SH-SY5Y (cell line): ENCODE data around the gene MYT1.

ENCODE experiments used
- GATA2 ChIP-seq: IDR thresholded peaks from 2 replicates; pipeline ENCODE4 v1.6.1; 2011; ENCODE audit warnings: mild to moderate bottlenecking, low read depth, low read length
- GATA3 ChIP-seq: IDR thresholded peaks from 2 replicates; pipeline ENCODE4 v1.6.1; 2011; ENCODE audit warnings: low read depth, mild to moderate bottlenecking, low read length, moderate library complexity

MYT1 gene

DNA sequence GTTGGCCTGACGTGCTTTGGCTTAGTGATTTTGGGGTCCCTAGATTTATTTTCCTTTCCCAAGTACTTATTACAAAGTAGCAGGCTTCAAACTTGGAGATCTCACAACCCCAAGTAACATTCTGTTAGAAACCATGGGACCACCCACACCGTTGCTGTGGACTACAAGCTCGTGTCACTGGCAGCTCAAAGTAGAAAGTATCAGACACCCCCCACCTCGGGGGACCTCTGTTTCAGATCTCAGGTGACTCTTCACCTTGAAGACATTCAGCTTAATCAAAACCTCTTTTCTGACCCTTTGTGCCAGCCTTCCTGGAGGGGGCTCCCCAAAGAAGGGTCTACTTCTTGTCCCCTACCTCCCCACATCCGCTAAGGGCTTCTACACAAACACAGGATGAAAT is 15.7 kb upstream of the MYT1 start:
- TF ChIP-seq GATA2 (no peak), GATA3 (no peak)

GRCh38 chr20:64149141-64149540 is 15.1 kb upstream of the MYT1 start:
- TF ChIP-seq GATA3 (no peak), GATA2 (no peak)

DNA sequence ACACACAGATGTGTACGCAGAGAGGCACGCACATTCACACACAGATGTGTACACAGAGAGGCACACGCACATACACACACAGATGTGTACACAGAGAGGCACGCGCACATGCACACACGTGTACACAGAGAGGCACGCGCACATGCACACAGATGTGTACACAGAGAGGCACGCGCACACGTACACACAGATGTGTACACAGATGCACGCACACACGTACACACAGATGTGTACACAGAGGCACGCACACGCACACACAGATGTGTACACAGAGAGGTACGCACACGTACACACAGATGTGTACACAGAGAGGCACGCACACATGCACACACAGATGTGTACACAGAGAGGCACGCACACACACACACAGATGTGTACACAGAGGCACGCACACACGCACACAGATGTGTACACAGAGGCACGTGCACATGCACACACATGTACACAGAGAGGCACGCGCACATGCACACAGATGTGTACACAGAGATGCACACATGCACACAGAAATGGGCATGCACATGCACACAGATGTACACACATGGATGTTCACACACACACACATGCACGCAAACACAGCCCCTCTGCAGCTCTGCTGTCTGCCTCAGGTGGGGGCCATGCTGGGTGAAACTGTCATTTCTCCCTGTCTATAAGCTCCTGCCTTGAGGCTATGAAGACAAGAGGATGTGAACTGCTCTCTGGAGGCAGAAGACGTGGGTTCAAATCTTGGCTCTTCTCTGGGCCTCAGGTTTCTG is 14.3 kb upstream of the MYT1 start:
- TF ChIP-seq GATA2: no peak

DNA sequence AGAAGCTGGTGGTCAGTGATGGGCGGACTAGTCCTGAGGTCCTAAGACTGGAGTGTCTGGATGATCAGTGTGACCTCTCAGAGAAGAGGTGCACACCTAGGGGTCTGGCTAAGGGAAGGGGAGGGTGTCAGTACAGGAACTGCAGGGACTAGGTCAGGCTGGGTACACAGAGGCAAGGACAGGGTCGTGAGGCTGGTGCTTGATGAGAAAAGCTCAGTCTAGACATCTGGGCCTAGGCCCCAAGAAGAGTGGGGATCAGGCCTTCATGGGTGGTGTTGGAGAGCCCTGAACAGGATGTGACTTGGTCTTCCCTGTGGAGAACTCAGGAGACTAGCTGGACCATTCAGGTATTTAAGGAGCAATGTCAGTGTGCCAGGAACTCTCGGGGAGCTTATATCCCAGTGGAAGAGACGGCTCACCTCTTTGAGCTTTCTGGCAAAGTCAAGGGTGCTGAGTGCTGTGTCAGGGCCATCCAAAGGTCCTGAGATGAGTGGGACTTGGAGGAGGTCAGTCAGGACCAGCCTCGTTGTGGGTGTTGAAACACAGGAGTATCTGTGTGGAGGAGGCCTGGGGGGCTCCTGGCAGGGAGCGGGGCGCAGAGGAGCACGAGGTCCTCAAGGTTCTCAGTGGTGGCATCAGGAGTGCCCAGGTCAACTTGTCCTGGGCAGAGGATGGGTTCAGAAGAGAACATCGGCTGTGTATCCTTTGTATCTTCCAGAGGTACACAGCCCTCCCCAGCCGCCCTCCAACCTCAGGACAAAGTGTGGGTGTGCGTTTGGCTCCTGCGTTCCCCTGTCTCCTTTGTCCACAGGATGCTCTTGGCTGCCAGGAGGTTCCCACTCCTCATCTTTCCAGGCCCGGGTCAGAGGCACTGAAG is 13.3 kb upstream of the MYT1 start:
- no peak for TF ChIP-seq GATA3
- TF ChIP-seq GATA2: no peak

DNA sequence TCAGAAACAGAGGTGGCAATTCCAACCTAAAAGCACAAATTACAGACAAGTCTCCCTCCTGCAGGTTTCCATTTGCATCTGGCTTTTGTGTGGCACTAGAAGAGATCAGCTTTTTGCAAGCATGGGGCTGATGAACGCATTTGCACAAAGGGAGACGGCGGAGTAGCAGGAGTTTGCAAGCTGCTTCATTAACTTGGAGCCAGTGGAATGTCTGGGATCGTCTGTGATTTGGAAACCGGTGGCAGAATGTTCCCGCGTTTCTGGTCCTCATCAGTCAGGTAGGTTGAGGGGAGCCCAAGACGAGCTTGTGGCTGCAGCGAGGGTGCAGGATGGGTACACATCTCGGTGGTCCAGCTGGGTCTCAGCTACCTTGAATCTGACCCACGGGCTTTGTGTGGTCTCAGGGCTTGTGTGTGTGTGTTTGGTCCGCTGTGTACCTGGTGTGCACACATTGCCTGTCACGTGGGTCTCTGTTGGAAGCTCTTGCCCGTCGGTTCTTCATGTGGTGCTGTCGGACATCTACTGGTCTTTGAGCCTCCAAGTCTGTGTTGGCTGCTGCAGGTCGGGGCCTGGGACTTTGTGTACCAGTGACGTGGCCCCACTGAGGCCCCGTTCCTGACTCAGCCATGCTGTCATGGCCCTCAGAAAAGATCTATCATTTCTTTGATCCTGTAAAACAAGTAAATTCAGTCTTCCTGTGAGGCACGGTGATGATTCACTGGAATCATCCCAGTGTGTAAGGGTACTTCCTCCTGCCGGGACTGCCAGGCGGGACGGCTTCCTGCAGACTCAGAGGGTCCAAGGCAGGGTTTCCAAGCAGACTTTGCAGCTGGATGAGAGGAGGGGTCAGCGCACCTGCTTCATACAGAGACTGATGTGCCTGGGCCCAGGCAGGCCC is 12.4 kb upstream of the MYT1 start:
- TF ChIP-seq GATA3: no peak
- no peak for TF ChIP-seq GATA2

DNA sequence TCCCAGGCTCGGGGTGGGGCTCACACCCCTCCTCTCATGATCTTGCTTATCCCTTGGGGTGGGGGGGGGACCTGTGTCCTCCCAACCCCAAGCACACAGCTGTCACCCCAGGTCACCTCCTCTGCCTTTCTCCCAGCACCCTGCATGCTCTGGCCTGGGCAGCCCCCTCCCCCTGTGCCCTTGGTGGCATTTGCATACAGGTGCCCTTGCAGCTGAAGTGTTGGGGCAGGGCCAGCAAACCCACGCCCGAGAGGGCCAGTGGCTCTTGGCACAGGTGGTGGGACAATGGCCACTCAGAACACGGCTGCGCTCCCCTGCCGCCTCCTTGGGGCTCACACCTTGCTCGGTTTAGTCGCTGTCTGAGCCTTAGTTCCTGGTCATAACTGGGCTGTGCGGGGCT is 11.3 kb upstream of the MYT1 start:
- no peak for TF ChIP-seq GATA3
- TF ChIP-seq GATA2: no peak

DNA sequence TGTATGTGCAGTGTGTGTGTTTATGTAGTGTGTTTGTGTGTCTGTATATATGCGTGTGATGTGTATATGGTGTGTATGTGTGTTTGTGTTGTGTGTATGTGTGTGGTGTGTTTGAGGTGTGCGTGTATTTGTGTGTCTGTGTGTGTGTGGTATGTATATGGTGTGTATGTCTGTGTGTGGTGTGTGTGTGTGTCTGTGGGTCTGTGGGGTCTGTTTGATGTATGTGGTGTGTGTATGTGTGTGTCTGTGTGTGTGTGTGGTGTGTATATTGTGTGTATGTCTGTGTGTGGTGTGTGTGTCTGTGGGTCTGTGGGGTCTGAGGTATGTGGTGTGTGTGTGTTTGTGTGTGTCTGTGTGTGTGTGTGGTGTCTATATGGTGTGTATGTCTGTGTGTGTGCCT is 10.8 kb upstream of the MYT1 start:
- TF ChIP-seq GATA2 (no peak), GATA3 (no peak)

DNA sequence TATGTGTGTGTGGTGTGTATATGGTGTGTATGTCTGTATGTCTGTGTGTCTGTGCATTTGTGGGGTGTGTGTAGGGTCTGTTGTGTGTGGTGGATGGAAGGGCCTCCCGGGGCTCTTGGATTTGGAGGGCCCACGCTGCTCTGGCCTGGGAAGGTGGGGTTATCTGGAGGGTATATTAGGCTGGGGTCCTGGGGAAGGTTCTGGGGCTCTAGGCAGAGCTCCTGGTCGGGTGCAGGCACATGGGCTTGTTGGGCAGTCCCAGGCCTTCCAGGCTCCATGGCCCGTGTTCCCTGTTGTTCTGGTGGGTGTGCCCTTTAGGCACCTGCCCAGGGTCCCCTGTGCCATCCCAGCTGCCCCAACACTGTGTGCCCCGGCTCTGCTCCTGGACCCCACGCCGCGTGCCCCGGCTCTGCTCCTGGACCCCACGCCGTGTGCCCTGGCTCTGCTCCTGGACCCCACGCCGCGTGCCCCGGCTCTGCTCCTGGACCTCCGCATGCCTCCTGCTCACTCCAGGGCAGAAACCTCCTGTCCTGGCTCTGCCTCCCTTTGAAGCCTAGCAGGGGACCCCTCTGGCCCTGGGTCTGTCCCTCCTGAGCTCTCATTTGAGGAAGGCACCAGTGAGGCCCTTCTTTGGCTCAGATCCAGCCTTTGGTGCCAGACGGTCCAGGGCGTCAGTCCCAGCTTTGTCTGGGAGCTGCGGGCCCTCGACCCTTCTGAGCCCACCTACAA is 10.2 kb upstream of the MYT1 start:
- TF ChIP-seq GATA2: no peak
- no peak for TF ChIP-seq GATA3

- TF ChIP-seq GATA3: no peak
- TF ChIP-seq GATA2: no peak
Measured at GRCh38 chr20:64154590-64155257, 9.5 kb upstream of the MYT1 start.

GRCh38 chr20:64155258-64156135 is 8.8 kb upstream of the MYT1 start:
- TF ChIP-seq GATA3 (no peak; the same call in 1 of the 2 replicates), GATA2 (peak; percentile 99)

DNA sequence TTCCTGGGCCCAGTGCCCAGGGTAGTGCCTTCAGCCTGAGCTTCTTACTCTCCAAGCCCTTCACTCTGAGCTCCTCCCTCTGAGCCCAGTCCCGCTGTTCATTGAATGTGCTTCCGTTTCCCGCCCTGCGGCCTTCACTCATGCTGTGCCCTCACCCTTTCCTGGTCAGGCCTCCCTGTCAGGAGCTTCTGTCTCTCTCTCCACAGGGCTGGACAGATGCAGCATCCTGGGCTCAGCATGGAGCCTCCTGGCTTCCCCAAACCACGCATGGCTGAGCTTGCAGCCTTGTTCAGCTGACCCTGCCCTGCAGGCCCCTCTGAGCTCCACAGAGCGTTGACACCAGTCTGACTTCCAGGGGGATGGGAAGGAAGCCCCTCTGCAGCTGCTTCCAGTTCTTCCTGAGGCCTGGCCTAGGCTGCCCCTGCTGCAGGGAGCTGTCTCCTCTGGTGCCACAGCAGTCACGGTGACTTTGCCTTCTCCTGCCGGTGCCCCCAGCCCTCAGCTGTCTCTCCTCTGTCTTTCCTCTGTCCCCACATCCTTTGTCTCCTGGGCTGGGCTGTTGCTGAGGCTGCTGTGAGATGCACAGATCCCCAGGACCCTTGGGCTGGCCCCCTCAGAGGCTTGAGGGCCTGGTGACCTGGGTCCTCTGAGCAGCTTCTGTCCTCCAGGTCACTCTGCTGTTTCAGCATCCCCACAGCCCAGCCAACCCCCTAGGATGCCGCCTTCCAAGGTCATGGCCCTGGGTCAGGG is 7.9 kb upstream of the MYT1 start:
- TF ChIP-seq GATA3 (no peak), GATA2 (no peak)
